GM18519 (cell line): ENCODE measurements around the gene PAK1IP1.
A peak's percentile ranks its signal among the peaks of the same experiment; 100 is the strongest.
"Not testable (repeated sequence)": the region's sequence is repeated elsewhere in the genome, so short reads cannot be mapped to it uniquely, and the experiment has no call there.

ENCODE experiments used
- ATAC-seq: cut with Tn5 transposase; IDR thresholded peaks from one replicate; pipeline ENCODE4 v1.9.1; 2021; ENCODE audit warnings: mild to moderate bottlenecking, moderate library complexity; ENCODE audit not compliant: unreplicated experiment, low FRiP score

The PAK1IP1 gene

DNA sequence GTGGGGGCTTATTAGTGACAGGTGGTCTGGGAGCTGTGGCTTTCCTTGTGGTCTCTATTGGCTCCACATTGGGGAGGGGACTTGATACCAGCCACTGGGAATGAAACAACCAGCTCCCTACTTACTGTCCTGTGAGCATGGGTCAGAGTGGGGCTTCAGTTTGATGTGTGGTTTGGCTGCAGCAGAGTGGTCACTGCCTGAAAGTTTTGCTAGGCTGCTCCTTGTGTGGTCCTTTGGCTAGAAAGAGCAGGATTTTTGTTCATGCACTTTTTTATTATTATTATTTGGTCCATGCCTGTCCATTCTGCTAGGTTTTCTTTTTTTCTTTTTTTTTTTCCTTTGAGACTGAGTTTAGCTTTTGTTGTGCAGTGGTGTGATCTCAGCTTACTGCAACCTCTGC, 45.3 kb downstream of the PAK1IP1 start:
- ATAC-seq, result no peak

DNA sequence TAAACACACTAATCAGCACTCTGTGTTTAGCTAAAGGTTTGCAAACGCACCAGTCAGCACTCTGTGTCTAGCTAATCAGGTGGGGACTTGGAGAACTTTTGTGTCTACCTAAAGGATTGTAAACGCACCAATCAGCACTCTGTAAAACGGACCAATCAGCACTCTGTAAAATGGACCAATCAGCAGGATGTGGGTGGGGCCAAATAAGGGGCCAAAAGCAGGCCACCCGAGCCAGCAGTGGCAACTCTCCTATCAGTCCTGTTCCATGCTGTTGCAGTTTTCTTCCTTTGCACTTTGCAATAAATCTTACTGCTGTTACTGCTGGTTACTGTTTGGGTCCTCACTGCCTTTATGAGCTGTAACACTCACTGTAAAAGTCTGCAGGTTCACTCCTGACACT, 46.9 kb downstream of the PAK1IP1 start:
- not testable (repeated sequence) for ATAC-seq

DNA sequence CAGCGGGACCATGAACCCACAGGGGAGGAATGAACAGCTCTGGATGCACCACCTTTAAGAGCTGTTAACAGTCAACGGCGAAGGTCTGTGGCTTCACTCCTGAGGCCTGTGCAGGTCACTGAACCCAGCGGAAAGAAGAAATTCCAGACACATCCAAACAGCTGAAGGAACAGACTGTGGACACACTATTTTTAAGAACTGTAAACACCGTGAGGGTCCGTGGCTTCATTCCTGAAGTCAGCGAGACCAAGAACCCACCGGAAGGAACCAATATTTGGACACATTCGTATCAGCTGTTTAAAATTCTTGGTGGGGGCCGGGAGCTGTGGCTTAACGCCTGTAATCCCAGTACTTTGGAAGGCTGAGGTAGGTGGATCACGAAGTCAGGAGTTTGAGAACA, 47.5 kb downstream of the PAK1IP1 start:
- ATAC-seq, result no peak

DNA sequence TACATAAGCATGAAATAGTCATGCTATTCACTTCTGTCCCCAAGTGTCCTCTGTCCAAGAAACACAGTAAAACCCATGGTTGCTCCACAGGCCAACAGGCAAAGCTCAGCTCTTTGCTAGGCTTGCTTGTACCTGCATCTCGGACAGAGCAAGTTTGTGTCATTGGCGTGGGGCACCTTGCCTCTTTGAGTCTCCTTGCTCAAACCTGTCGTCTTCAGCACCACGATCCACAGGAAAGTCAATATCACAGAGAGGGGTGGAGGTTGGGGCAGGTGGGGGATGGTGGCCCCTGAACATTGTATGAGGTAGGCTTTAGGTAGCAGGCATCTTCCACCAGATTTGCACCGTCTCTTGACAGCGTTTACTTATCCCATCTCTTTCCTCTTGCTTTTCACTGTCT, 48.7 kb downstream of the PAK1IP1 start:
- no peak for ATAC-seq

DNA sequence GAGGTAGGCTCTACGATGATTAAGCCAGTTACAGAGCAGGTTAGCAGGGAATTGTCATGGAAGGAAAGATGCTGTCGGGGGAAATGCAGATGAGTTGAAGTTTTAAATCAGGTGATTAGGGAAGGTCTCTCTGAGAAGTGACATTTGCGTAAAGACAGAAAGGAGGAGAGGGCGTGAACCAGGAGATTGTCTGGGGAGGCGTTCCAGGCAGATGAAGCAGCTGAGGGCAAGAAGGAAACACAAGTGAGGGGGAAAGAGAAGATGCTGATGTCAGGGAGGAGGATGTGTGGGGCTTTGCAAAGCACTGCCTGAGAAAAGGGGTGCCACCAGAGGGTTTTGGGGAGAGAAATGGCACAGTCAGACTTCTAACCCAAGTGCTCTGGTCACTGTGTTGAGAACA, 50.3 kb downstream of the PAK1IP1 start:
- no peak for ATAC-seq

DNA sequence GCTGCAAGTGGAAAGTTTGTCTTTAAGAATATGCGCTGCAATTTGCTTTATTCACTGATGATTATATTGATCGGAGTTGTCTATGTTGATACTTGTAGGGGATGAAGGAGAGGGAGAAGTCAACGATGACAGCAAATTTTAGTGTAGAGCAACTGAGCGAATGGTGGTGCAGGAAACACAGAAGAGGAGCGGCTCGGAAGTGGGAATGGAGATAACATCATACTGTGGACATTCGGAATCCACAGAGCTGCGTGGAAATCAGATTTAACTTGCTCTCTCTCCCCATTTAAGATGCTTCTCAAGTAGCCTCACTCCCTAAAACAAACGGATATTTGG, 52.1 kb downstream of the PAK1IP1 start:
- ATAC-seq, result no peak

DNA sequence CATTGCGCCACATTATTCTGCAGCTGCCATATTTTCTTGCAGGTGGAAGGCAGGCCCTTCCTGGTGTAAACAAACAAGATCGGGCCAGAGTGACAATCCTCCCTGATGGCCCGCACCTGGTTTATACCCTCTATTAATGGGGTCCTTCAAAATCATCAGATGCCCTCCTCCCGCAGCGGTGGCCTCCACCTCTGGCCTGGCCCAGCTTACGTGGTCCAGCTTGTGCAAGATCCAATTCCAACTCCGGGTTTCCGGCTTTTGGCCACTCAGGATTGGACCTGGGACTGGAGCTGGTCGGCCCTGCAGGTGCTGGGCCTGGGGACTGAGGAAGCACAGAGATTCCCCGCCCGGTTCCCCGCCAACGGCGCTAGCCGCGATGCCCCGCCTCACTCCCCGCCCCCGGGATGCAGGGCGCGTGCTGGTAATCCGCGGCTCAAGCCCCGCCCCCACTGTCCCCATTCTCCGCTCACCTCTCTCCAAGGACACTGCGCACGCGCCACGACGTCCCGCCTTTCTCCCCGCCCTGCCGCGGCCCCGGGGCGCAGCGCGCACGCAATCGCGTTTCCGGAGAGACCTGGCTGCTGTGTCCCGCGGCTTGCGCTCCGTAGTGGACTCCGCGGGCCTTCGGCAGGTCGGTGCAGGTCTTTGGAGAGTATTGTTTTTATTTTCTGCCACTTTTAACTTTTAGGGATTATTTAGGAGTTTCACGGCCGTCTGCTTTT, 52.6 kb downstream of the PAK1IP1 start, which contains the start of gene TMEM14B:
TMEM14B (plus strand) TSS at position 555 of the 722 bp plus-strand sequence. CDS start 1,441 bp downstream, outside the sequence.
- ATAC-seq, result peak; percentile 88

DNA sequence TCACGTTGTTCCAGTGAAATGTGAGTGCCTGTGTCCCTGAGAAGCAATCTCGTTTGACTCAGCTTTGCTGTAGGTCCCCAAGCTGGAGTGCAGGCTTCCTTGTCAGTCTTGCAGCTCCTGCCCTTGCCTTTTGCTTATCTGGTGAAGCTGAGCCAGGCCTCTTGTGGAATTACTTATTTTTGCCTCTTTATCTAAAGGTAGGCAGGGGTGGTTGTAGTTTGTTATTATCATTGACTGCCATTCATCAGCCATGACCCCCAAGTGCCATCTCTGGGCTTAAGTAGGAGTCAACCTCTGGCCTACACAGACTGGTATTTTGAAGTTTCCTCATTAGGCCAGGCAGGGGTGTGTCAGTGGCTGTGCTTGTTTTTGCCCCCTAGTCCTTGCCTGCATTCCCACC, 55.0 kb downstream of the PAK1IP1 start:
- no peak for ATAC-seq

DNA sequence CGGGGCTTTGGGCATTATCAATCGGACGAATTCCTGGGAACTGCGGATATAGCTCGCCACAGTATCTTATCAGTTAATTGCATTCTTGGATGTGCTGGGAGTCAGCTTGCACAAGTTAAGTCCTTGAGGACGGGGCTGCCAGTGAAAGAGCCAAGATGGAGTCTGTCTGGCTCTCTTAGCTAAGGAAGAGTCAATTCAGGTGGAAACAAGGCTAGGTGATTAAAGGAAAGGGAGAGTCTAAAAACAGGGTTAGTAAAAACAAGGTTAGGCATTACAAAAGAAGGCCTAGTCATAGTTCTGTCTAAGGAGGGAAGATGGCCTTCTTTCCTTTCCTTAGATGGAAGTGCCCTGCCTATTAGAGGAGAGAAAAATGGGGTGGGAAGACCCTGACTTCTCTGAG, 55.8 kb downstream of the PAK1IP1 start:
- not testable (repeated sequence) for ATAC-seq

DNA sequence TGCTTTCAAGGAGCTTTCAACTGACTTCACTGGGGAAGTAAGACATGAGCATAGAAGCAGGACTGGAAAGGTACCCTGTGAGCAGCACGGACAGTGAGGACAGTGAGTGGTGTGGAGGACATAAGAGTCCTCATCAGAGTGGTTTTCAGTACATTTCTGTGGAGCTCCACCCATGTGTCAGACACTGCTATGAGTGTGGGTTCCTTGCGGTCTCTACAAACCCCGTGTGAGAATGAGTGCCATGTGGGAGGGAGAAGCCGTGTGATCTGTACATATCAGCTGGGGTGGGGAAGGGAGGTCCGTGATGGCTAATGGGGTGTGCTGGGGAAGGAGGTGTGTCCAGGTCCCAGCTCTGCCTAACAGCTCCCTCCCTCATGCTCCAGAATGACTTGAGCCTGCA, 57.0 kb downstream of the PAK1IP1 start:
- not testable (repeated sequence) for ATAC-seq

DNA sequence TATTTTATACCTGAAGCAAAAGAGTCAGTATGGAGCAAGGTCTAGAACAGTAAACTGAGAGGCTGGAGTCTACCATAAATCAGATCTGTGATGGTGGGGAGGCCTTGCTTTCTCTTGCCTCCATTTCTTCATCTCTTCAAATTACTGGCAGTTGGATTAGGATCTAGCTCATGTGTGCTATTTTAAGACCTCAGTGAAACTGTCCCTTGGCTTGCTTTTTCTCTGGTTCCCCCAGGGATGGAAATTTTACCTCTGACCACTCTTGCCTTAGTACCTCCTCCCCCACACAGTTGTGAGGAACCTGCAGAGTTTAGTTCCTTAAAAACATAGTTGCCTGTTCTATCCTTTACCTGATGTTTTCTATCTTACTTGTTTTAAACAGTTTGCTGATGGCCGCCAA, 61.3 kb downstream of the PAK1IP1 start:
- no peak for ATAC-seq
